ENCODE data around the gene CIZ1.

- TF ChIP-seq ZNF274 (IDR thresholded peaks at IDR 0.05; ENCODE audit: low read depth, low read length) (no peak), SUZ12 (IDR thresholded peaks at IDR 0.05; ENCODE audit: extremely low read depth, insufficient read depth, insufficient read length) (no peak)
Measured at GRCh38 chr9:128150594-128151308, 40.6 kb downstream of the CIZ1 start.
